ENCODE results near the gene SMOC2.

DNA sequence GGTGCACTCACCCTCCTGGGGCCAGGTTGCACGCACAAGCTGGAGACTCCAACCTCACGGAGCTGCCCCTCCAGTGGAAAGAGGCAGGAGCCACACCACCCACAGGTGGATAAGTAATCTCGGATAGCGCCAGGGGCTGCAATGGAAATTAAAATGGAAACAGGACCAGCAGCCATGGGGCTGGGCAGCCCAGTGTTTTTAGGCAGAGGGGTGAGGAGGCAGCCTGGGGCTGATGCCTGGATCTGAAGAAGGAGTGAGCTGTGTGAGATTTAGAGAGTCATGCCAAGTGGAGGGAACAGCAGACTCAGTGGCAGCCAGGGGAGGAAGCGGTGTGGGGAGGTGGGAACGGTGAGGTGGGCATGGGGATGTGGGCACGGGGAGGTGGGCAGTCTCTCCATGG is 275.6 kb downstream of the SMOC2 start:
- TF ChIP-seq, protein P1, sequence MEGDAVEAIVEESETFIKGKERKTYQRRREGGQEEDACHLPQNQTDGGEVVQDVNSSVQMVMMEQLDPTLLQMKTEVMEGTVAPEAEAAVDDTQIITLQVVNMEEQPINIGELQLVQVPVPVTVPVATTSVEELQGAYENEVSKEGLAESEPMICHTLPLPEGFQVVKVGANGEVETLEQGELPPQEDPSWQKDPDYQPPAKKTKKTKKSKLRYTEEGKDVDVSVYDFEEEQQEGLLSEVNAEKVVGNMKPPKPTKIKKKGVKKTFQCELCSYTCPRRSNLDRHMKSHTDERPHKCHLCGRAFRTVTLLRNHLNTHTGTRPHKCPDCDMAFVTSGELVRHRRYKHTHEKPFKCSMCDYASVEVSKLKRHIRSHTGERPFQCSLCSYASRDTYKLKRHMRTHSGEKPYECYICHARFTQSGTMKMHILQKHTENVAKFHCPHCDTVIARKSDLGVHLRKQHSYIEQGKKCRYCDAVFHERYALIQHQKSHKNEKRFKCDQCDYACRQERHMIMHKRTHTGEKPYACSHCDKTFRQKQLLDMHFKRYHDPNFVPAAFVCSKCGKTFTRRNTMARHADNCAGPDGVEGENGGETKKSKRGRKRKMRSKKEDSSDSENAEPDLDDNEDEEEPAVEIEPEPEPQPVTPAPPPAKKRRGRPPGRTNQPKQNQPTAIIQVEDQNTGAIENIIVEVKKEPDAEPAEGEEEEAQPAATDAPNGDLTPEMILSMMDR (IDR thresholded peaks at IDR 0.05): no peak
- TF ChIP-seq EZH2 (IDR thresholded peaks at IDR 0.05; ENCODE audit: borderline replicate concordance, insufficient read depth, low read depth, low read length, poor library complexity, severe bottlenecking): no peak

Data from B cell (primary cell).